Stomach (tissue), 4 donors: ENCODE results near the gene PCLO.

Source experiments
- EP300 ChIP-seq: sonication (generic); formaldehyde crosslinking; IDR thresholded peaks from one replicate; pipeline ENCODE4 v1.6.1; 2017; ENCODE audit warnings: antibody characterized with exemption
- POLR2A ChIP-seq, 4 donors: fragments of 450-650 bp; IDR thresholded peaks; one replicate each; pipeline ENCODE4 v1.6.1; 2016; ENCODE audit warnings: antibody characterized with exemption in 4 of 4, control low read depth in 2 of 4, mild to moderate bottlenecking in 1 of 4, moderate library complexity in 1 of 4
- POLR2AphosphoS5 ChIP-seq, 3 donors: sonication (generic); formaldehyde crosslinking; IDR thresholded peaks; one replicate each; pipeline ENCODE4 v1.6.1; 2016; ENCODE audit warnings: antibody characterized with exemption in 3 of 3
- TF ChIP-seq, protein P1 (sequence below), 7 experiments: fragments of 450-650 bp in 4 of 7; fragments of 200-600 bp in 3 of 7; sonication (generic) in 3 of 7; IDR thresholded peaks; one replicate each; pipeline ENCODE4 v1.5.1; 2016 to 2019; ENCODE audit warnings: antibody characterized with exemption in 7 of 7, control low read depth in 2 of 7, mild to moderate bottlenecking in 1 of 7

DNA sequence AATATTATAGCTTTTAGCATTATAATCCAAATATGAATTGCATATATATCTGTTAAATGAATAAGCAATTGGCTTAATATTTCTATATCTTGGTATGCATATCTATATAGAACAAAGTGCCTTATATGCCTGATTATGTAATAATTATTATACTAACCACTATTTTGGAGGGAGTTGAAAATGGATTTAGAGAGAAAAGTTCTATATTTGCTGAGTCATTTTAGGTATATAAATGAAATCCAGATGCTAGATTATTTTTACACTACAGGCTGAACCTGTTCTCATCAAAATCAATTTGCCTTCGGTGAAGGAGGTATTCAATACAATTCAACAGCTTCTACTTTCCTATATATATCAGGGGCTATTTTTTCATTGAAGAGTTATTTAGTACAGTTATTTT lies 276.4 kb downstream of the PCLO start:
- TF ChIP-seq EP300 (no peak), POLR2A (IDR thresholded peaks at IDR 0.05) (no peak), POLR2AphosphoS5 (IDR thresholded peaks at IDR 0.05) (no peak)
- TF ChIP-seq, protein P1, sequence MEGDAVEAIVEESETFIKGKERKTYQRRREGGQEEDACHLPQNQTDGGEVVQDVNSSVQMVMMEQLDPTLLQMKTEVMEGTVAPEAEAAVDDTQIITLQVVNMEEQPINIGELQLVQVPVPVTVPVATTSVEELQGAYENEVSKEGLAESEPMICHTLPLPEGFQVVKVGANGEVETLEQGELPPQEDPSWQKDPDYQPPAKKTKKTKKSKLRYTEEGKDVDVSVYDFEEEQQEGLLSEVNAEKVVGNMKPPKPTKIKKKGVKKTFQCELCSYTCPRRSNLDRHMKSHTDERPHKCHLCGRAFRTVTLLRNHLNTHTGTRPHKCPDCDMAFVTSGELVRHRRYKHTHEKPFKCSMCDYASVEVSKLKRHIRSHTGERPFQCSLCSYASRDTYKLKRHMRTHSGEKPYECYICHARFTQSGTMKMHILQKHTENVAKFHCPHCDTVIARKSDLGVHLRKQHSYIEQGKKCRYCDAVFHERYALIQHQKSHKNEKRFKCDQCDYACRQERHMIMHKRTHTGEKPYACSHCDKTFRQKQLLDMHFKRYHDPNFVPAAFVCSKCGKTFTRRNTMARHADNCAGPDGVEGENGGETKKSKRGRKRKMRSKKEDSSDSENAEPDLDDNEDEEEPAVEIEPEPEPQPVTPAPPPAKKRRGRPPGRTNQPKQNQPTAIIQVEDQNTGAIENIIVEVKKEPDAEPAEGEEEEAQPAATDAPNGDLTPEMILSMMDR (IDR thresholded peaks at IDR 0.05), result no peak
